Measurements from ENCODE around the gene DSCAML1. TPM values are rescaled to one million over a fixed set of nuclear protein-coding genes. Genes with fewer than 3 reads are reported as not detected.

DSCAML1 gene
- total RNA-seq, 1 experiment from 2014 or later = 5.4 TPM

DNA sequence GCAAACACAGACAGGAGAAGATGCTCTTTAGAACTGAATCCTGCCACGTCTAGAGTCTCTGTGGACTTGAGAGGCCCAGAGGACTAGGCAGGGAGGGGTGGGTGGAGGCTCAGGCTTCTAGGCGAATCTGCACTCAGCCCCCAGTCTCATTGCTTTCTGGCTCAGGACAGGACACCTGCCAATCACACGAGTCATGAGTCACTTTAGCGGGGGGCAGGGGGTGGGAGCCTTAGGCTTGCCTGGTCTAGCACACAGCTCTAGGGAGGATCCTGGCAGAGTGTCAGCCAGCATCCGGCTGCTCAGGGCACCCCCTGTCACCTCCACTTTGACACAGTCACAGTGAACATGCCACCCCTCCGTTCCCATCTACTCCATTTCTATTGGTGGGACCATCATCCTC, 301.7 kb downstream of the DSCAML1 start:
- no peak for DNase-seq (ENCODE audit: low read depth)
- in situ Hi-C loops (cut with HindIII; ENCODE audit: low pct_unique_long_range_greater_than_20kb, low sequenced_read_pairs) = no loop called here

DNA sequence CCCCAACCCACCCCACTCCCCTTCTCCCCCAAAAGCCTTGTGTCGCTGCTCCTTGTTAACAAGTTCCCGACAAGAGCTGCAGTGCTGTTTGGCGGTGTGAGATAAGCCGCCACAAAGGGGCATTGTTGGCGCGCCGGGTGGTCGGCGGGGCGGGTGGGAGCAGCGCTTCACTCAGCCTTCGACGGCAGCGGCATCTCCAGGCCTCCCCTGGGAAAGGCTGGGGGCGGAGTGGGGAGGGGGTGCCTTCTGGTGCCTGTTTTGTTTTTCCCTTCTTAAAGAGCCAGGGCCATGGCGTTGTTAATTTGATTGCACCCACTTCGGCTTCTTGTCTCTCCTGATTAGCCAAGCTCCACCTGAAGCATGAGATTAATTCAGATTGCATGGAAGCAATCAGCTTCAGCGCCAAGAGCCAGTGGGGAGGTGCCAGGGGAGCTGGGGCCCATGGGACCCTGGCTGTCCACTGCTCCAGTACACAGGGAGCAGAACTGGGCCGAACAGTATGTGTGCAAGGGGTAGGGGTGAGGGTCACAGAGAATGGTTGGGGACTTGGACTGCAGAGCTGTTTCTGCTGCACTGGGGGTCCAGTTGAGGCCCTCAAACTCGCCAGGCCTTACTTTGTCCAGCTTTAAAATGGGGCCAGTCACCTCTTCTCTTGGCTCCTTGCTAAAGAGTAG, 304.3 kb downstream of the DSCAML1 start:
- in situ Hi-C loops (cut with HindIII; ENCODE audit: low pct_unique_long_range_greater_than_20kb, low sequenced_read_pairs) = no loop called here
- DNase-seq (ENCODE audit: low read depth) = no peak

DNA sequence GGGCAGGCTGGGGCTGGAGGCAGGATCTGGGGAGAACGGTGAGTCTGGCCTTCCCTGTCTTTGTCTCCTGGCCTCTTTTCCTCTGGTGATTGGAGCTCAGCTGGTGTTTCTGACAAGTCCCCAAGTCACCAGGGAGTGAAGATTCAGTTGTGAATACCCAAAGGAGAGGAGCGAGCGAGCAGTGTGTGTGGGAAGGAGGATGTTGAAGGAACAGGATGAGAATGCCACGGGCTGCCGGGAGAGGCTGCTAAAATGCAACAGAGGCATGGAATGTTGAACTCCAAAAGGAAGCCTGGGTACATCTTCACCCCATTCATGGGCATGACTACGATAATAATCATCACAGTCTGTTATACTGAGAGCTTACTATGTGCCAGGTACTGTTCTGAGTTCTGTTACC, 306.1 kb downstream of the DSCAML1 start:
- in situ Hi-C loops (cut with HindIII; ENCODE audit: low pct_unique_long_range_greater_than_20kb, low sequenced_read_pairs) = no loop called here
- no peak for DNase-seq (ENCODE audit: low read depth)

DNA sequence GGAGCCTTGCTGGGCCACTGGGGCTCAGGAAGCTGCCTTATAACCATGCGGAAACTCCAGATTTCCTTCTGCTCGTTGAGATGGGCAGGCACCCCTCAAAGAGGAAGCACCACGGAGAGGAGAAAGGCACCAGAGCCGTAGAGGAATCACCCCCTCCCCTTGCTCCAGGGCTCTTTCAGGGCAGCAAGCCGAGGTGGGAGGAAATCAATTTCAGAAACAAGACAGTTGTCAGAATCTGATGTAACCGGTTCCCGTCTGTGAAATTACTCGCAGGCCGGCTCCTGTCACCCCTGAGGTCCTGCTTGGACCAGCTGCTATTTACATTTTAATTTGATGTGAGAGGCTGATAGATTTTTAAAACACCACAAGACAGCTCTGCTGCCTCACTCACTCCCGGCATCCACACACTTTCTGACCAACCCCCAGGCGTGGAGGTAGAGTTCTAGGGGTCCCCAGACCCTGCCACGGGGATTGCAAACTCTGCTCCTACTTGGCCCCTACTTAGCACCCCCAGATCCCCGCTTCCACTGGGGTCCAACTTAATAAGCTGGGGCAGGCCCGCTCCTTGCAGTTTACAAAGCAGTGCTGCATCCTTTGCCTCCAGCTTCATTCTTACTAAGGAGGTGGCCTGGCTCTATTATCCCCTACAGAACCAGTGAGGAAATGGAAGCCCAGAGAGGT, 306.9 kb downstream of the DSCAML1 start:
- in situ Hi-C loops (cut with HindIII; ENCODE audit: low pct_unique_long_range_greater_than_20kb, low sequenced_read_pairs) = no loop called here
- DNase-seq (ENCODE audit: low read depth) = no peak

DNA sequence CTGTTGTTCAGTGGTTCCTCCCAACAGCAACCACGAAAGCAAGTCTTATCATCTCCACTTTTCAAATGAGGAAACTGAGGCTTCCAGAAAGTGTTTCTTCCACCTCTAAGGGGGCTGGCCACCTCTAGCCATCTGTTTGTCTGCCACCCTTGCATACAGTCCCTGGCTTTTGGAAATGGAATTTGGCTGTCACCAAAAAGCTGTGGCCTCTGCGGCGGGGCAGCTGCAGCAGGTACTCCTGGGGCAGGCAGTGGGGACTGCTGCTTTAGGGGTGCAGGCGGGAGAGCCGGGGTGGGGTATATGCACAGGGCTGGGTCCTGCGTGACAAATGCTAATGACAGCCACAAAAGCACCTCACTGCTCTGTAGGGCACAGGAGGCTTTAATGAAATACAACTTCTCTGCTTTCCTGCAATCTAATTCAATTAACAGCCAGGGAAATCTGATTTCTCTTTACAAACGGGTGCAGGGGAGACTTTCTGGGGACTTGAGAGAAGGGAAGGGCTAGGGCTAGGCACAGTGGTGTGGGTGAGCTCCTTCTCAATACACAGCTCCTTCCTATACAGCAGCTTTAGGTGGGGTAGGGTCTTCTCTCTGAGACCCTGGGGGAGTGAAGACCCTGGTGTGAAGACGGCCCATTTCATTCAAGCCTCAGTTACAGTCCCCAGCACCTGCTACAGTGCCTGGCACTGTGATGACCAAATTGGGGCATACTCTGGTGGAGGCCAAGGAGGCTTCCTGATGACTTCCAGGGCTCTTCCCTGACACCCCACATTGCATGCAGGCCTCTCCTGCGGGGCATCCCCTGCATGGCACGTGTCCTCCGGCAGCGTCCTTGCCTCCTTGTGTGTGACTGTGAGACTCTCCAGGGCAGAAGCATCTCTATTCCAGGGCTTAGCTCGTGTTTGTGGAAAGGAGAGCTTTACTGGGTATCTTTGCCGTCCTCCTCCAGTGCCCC, 307.7 kb downstream of the DSCAML1 start:
- no peak for DNase-seq (ENCODE audit: low read depth)
- in situ Hi-C loops (cut with HindIII; ENCODE audit: low pct_unique_long_range_greater_than_20kb, low sequenced_read_pairs) = no loop called here

DNA sequence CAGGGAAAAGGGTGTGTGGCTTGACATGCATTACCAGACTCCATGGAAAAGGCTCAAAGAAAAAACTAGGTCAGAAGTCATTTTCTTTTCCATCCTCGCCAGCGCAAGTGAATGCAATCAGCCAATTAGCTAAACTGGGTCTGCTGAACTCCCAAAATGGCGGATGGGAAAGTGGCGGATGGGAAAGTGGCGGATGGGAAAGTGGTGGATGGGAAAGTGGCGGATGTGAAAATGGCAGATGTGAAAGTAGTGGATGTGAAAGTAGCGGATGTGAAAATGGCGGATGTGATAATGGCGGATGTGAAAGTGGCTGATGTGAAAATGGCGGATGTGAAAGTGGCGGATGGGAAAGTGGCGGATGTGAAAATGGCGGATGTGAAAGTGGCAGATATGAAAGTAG, 311.0 kb downstream of the DSCAML1 start:
- in situ Hi-C loops (cut with HindIII; ENCODE audit: low pct_unique_long_range_greater_than_20kb, low sequenced_read_pairs) = no loop called here
- DNase-seq (ENCODE audit: low read depth) = no peak

DNA sequence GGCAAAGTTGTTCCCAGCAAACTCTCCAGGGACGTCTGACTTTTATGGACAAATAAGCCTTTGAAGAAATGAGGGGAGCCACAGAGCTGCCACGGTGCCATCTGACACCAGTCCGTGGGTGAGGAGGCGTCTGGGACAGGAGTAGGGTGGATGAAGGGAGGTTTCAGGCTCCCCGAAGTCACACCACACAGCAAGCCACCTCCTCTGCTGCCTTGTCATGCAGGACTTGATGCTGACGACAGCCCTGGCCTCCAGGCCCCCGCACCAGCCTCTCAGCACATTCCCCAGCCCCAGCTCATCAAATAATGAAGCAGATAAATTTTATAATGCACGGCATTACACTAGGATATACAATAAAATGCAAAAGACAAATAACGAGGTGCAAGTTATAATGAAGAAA, 312.9 kb downstream of the DSCAML1 start:
- DNase-seq (ENCODE audit: low read depth) = no peak
- in situ Hi-C loops (cut with HindIII; ENCODE audit: low pct_unique_long_range_greater_than_20kb, low sequenced_read_pairs) = no loop called here

DNA sequence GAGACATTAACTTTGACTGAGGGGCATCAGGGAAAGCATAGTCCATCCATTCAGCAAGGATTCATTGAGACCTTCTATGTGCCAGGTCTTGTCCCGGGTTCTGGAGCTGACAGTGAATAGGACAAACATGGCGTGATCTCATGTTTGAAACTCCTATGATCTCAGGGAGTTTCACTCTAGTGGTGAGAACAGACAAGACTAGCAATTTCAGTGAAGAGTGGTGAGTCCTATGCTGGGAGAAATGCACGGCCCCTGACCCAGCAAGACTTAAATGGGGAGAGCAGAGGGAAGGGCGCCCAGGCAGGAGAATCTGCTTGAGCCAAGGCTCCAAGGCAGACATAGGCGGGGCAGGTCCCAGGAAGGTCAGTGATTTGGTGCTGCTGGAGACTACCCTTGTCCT, 313.6 kb downstream of the DSCAML1 start:
- no peak for DNase-seq (ENCODE audit: low read depth)
- in situ Hi-C loops (cut with HindIII; ENCODE audit: low pct_unique_long_range_greater_than_20kb, low sequenced_read_pairs) = no loop called here

DNA sequence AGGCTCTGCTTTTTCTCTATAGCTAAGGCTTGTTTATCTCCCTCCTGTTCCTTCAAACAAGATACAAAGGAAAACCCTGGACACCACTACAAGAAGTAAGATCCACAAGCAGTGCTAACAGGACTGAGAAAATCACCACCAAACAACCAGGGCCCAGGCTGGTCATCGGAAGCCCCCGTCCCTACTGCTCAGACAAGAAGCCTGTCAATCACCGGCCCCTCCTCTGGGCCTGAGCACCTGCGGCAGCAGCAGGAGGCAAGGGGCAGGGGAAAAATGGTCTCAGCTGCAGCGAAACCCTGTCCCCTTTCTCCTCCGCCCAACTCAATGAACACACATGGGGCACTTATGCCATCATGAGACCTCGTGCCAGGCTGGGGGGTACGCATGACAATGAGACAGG, 314.1 kb downstream of the DSCAML1 start:
- in situ Hi-C loops (cut with HindIII; ENCODE audit: low pct_unique_long_range_greater_than_20kb, low sequenced_read_pairs) = no loop called here
- DNase-seq (ENCODE audit: low read depth) = no peak

DNA sequence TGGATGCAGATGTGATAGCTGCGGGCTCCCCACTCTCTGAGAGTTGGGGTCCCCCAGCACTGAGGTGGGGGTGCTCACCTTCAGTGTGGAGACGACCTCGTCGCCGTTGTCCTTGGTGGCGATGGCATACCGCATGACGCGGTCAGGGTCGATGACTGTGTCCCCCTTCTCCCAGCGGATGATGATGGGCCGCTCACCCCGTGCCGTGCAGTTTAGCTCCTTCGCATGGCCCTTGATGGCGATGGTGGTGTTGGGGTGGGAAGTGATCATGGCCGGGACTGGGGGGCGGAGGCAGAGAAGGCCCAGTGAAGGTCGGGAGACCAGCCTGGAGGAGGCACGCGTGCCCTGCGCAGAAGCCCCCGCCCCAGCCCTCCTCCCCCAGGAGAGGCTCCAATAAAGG, 315.1 kb downstream of the DSCAML1 start:
- in situ Hi-C loops (cut with HindIII; ENCODE audit: low pct_unique_long_range_greater_than_20kb, low sequenced_read_pairs) = no loop called here
- DNase-seq (ENCODE audit: low read depth) = no peak

DNA sequence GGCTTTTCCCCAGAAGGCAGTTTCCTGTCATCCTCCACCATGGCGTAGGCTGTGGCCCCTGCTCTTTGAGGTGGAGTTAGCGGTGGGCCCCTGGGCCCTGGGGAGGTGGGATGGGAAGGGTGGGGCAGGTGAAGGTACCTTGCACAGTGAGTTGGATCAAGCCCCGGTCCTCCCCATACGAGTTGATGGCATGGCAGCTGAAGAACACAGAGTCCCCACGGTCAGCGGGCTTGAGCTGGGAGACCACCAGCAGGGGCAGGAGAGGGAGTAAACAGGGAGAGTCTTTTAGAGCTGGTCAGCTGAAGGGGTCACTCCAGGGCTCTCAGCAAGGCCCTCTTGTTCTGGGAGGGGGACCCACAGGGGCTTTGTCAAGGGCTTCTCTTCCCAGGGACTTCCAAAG, 316.0 kb downstream of the DSCAML1 start:
- DNase-seq (ENCODE audit: low read depth) = no peak
- in situ Hi-C loops (cut with HindIII; ENCODE audit: low pct_unique_long_range_greater_than_20kb, low sequenced_read_pairs) = no loop called here

DNA sequence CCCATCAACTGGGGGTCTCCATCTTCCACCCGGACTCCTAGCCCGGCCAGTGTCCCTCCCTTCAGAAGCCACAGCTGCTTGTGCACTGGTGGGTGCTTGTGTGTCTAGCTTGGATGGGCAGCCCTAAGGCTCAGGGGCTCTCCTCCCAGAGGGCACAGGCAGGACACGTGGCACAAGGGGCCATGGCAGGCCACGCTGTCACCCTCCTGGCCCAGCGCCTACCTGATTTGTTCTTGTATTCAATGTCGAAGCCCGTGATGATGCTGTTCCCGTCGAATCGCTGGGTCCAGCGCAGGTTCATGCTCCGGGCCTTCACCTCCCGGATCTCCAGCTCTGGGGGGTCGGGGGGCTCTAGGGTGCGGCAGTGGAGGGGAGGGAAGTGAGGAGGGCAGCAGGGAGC, 316.8 kb downstream of the DSCAML1 start:
- DNase-seq (ENCODE audit: low read depth) = no peak
- in situ Hi-C loops (cut with HindIII; ENCODE audit: low pct_unique_long_range_greater_than_20kb, low sequenced_read_pairs) = no loop called here

DNA sequence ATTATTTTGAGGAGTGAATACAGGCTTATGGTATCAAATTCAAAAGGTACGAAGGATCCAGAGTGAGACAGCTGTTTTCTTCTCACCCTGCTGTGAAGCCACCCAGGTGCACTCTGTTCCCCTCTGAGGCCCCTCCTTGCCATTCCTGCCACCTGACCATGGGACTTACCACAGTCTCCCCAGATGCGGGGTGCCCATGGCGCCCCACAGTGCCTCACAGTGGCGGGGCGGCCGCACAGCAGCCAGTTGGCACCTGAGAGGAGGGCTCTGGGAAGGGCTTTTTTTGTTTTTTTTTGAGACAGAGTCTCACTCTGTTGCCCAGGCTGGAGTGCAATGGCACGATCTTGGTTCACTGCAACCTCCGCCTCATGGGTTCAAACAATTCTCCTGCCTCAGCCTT, 317.6 kb downstream of the DSCAML1 start:
- in situ Hi-C loops (cut with HindIII; ENCODE audit: low pct_unique_long_range_greater_than_20kb, low sequenced_read_pairs) = no loop called here
- no peak for DNase-seq (ENCODE audit: low read depth)

DNA sequence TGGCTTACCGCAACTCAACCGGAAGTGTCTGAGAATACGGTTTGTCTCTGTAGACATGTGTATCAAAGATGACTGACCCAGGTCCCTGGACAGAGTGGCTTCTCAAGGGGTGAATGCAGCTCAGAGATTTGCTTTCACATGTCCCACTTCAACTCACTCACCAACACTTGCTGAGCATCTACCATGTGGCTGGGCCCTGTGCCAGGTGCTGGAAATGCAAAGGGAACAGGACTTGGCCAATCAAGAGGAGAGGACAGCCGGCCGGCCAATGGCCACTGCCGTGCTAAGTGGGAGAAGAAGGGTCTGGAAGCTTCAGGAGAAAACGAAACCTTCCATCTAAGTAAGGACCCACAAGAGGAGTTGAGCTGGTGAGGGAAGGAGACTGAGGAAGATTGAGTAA, 318.1 kb downstream of the DSCAML1 start:
- in situ Hi-C loops (cut with HindIII; ENCODE audit: low pct_unique_long_range_greater_than_20kb, low sequenced_read_pairs) = no loop called here
- no peak for DNase-seq (ENCODE audit: low read depth)

DNA sequence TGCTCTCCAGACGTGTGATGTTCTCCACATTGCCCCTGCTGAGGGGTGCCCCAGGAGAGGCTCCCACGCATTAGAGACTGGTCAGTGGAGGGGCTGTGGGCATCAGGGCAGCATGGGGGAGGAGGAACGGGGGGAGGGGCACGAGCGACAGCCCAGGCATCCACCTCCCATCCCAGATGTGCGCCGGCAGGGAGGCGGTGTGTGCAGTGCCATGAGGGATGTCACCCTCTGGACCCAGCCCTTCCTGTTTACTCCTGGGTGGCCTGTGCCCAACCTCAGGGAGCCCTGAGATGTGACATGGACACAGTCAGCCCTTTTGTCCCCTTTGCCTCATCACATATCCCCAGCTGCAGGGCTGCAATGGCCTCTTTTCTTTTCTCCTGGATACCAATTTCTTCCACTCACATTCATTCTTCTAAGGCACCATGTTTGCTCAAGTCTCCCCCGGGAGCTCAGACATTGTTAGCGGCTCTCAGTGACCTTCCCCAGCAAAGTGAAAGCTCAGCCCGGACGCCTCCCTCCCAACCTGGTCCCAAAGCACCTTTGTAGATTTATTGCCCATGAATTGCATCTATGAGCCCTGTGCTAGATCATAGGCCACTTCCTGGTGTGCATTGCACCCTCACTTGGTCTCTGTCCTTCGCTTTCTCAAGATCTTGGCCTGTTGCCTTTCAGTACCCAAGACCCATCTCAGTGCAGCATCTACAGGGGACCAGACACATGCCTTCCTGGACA, 318.7 kb downstream of the DSCAML1 start:
- in situ Hi-C loops (cut with HindIII; ENCODE audit: low pct_unique_long_range_greater_than_20kb, low sequenced_read_pairs) = no loop called here

DNA sequence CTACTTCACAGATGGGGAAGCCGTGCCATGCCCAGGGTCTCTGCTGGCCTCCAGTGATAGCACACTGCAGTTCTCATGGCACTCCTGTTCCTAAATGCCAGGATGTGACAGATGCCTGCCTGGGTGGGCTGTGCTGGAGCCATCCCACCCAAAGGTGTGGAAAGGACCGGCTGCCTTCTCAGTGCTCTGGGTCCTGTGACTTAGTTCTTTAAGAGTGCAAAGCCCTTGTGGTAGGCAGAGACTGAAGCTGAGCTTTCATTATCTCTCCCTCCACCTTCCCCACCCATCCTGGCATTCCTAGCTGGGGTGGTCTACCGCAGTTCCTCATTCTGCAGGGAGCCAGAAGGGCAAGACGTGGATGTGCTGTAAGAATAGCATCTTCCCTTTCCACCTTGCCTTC, 319.3 kb downstream of the DSCAML1 start:
- in situ Hi-C loops (cut with HindIII; ENCODE audit: low pct_unique_long_range_greater_than_20kb, low sequenced_read_pairs) = no loop called here

More for the DNA sequence above, 318.7 kb downstream of the DSCAML1 start:
- DNase-seq (ENCODE audit: low read depth) = no peak

DNA sequence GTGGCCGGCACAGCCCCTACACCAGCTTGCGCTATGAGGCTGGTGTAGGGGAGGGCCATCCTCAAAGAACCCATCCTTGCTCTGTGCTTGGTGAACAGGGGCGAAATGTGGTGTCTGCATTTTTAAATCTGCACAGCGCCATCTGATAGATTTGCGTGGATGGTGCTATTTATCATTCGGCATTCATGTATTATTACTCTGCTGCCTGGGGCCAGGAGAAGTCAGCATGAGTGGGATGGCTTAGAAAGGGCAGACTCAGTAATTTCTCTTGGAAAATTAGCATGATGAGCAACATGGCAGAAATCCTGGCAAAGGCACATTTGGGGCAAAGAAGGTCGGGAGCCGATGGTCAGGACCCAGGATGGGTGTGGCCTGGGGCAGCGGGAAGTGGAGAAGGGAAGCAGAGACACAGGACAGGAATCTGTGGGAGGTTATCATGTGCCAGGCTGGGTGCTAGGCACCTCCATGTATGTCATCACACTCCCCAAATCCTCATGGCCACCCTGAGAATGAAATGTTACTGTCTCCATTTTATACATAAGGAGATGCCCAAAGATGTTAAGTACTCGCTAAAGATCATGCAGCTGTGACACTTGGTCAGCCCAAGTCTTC, 320.4 kb downstream of the DSCAML1 start:
- DNase-seq (ENCODE audit: low read depth) = no peak
- in situ Hi-C loops (cut with HindIII; ENCODE audit: low pct_unique_long_range_greater_than_20kb, low sequenced_read_pairs) = no loop called here

More for the DNA sequence above, 319.3 kb downstream of the DSCAML1 start:
- DNase-seq (ENCODE audit: low read depth) = no peak
